ENCODE data around the gene ARL15. TPM values are rescaled to one million over a fixed set of nuclear protein-coding genes. Genes with fewer than 3 reads are reported as not detected.

Gene ARL15
- total RNA-seq, 1 experiment from 2014 or later, result 13.0 TPM

DNA sequence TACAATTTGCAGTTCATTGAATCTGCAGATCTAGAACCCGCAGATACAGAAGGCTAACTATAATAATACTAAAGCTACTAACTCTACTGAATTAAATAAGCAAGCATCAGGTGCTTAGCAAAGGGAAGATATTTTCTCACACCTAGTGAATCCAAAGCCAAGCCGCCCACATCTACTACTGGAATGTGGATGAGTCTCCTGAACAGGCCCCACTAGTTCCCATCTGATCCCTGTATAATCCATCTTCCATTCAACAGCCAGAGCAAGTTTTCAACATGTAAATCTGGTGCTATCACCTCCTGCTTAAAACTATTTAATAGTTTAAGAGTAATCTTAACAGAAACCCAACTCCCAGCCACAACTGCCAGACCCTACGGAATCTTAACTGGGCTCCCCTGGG is 18.9 kb downstream of the ARL15 start:
- Histone ChIP-seq H3K27me3 (ENCODE audit: insufficient read depth, low read length) (no peaks in the 10 kb centered on the region), H4K20me1 (ENCODE audit: control insufficient read depth, insufficient read depth, insufficient read length) (no peaks in the 10 kb centered on the region), H4K5ac (ENCODE audit: insufficient read length, low read depth, low read length) (no peak overlapping the region), H3K4me1 (ENCODE audit: insufficient read depth, low read length) (no peaks in the 10 kb centered on the region; the same call in 1 of the 2 replicates), H3K9me3 (ENCODE audit: control insufficient read depth, low read depth, low read length) (no peaks in the 10 kb centered on the region), H2AFZ (ENCODE audit: low read length) (no peak overlapping the region), H2BK20ac (ENCODE audit: low read depth, low read length, poor library complexity, severe bottlenecking) (no peak overlapping the region), H3K79me2 (ENCODE audit: insufficient read depth, low read length) (no peaks in the 10 kb centered on the region), H3K4ac (ENCODE audit: low read depth, low read length) (no peak overlapping the region), H4K91ac (ENCODE audit: insufficient read length, low read depth, low read length) (no peak overlapping the region), H3K23me2 (ENCODE audit: insufficient read length, low read depth, low read length, poor library complexity, severe bottlenecking) (no peaks in the 10 kb centered on the region), H3K14ac (ENCODE audit: insufficient read depth, low read length) (no peak overlapping the region), H2BK12ac (ENCODE audit: insufficient read length, low read depth, low read length) (no peak overlapping the region), H2BK15ac (ENCODE audit: low read depth, low read length) (no peak overlapping the region), H3K23ac (ENCODE audit: insufficient read length, low read depth, low read length) (no peak overlapping the region), H3K56ac (ENCODE audit: insufficient read length, low read depth, low read length) (no peak overlapping the region), H3K4me2 (ENCODE audit: insufficient read depth, insufficient read length, low read length) (no peak overlapping the region), H2AK5ac (ENCODE audit: insufficient read length, low read length) (no peak overlapping the region), H2BK5ac (ENCODE audit: insufficient read length, low read length) (no peak overlapping the region), H3T11ph (ENCODE audit: low read length) (no peak overlapping the region), H2BK120ac (ENCODE audit: low read depth, low read length, poor library complexity, severe bottlenecking) (no peak overlapping the region), H3K27ac (ENCODE audit: insufficient read length, low read depth, low read length) (no peak overlapping the region), H3K18ac (ENCODE audit: insufficient read length, low read depth, low read length) (no peak overlapping the region), H4K8ac (replicated peaks; ENCODE audit: insufficient read length, low read depth, low read length) (no peak overlapping the region), H3K79me1 (ENCODE audit: insufficient read depth, low read depth, low read length, poor library complexity, severe bottlenecking) (no peaks in the 10 kb centered on the region), H3K9ac (ENCODE audit: extremely low read depth, insufficient read length, low read length) (no peak overlapping the region)
- Mint-ChIP-seq H3K36me3 (ENCODE audit: insufficient read depth in 1 of 3, low read depth in 3 of 3) (no peaks in the 10 kb centered on the region), H3K4me1 (peaks cover 28 to 30% of the 10 kb centered on the region in 2 experiments), H3K4me3 (no peak overlapping the region), H3K9me3 (no peaks in the 10 kb centered on the region), H3K27me3 (ENCODE audit: low read depth) (no peaks in the 10 kb centered on the region), H3K27ac (peak overlapping the region in 1 of 3 experiments; percentile 59; a peak in 1 of 7 replicates)
- no CpG with 5 or more reads among the region's 3 CpGs for WGBS (ENCODE audit: extremely low coverage, insufficient read length, low lambda C conversion rate)
- TF ChIP-seq, protein P1, sequence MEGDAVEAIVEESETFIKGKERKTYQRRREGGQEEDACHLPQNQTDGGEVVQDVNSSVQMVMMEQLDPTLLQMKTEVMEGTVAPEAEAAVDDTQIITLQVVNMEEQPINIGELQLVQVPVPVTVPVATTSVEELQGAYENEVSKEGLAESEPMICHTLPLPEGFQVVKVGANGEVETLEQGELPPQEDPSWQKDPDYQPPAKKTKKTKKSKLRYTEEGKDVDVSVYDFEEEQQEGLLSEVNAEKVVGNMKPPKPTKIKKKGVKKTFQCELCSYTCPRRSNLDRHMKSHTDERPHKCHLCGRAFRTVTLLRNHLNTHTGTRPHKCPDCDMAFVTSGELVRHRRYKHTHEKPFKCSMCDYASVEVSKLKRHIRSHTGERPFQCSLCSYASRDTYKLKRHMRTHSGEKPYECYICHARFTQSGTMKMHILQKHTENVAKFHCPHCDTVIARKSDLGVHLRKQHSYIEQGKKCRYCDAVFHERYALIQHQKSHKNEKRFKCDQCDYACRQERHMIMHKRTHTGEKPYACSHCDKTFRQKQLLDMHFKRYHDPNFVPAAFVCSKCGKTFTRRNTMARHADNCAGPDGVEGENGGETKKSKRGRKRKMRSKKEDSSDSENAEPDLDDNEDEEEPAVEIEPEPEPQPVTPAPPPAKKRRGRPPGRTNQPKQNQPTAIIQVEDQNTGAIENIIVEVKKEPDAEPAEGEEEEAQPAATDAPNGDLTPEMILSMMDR (conservative IDR thresholded peaks at IDR 0.05), result no peak
- DNase-seq, result no peak
